ENCODE data around the gene GPR55.

DNA sequence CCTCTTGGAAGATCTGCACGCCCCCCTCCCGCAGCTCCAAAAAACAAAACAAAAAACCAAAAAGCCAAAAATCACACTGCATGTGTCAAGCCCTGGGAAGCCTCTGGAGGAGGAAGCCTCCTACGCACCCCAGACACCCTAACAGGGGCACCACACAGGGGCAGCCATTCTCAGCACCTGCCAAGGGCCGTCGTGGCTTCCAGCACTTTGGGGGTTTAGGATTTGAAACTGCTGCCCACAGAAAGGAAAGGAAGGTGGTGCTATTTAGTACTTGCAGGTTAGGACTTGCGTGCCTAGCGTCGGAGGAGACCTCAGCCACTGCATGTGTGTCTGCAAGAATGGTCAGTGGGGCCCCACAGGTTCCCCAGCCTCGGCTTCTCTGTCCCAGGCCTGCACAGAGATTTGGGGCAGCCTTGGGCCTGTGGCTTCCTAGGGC is 419 bp upstream of the GPR55 start:
- no peak for TF ChIP-seq EZH2 (IDR thresholded peaks at IDR 0.05; ENCODE audit: low read length)
- TF ChIP-seq, protein P1, sequence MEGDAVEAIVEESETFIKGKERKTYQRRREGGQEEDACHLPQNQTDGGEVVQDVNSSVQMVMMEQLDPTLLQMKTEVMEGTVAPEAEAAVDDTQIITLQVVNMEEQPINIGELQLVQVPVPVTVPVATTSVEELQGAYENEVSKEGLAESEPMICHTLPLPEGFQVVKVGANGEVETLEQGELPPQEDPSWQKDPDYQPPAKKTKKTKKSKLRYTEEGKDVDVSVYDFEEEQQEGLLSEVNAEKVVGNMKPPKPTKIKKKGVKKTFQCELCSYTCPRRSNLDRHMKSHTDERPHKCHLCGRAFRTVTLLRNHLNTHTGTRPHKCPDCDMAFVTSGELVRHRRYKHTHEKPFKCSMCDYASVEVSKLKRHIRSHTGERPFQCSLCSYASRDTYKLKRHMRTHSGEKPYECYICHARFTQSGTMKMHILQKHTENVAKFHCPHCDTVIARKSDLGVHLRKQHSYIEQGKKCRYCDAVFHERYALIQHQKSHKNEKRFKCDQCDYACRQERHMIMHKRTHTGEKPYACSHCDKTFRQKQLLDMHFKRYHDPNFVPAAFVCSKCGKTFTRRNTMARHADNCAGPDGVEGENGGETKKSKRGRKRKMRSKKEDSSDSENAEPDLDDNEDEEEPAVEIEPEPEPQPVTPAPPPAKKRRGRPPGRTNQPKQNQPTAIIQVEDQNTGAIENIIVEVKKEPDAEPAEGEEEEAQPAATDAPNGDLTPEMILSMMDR (optimal IDR thresholded peaks at IDR 0.05 in 1 of 3, IDR thresholded peaks at IDR 0.05 in 1 of 3, conservative IDR thresholded peaks at IDR 0.05 in 1 of 3; ENCODE audit: extremely low read depth in 1 of 3, insufficient read depth in 2 of 3, low read length in 3 of 3) = no peak
